Calu3 (cell line): ENCODE data around the gene ZNF697. TPM values are rescaled to one million over a fixed set of nuclear protein-coding genes. Genes with fewer than 3 reads are reported as not detected.

Experiments used
- BruUV-seq: library from RNA; stranded (reverse); fragments of 400-500 nt; replicated peaks from 2 replicates; lab custom pipeline; 2021; lab: Mats Ljungman, UMichigan
- CTCF ChIA-PET: fragments of 300-600 bp; sonication (Branson Sonifier 250); formaldehyde crosslinking; loops from one replicate; lab custom pipeline; 2022; ENCODE audit warnings: antibody characterized with exemption; lab: Charles Lee
- DNase-seq: peaks from one replicate; pipeline ENCODE4 v3.0.0; 2022
- H3K27ac Mint-ChIP-seq: one replicate; pipeline ENCODE4 v1.8.0; 2022; ENCODE audit warnings: mixed read lengths; ENCODE audit not compliant: unreplicated experiment
- H3K27me3 Mint-ChIP-seq: one replicate; pipeline ENCODE4 v1.8.0; 2022; ENCODE audit warnings: mixed read lengths; ENCODE audit not compliant: unreplicated experiment
- H3K36me3 Mint-ChIP-seq: one replicate; pipeline ENCODE4 v1.8.0; 2022; ENCODE audit warnings: mild to moderate bottlenecking, moderate library complexity, mixed read lengths; ENCODE audit not compliant: insufficient read depth, unreplicated experiment
- H3K4me1 Mint-ChIP-seq: one replicate; pipeline ENCODE4 v1.8.0; 2022; ENCODE audit warnings: mild to moderate bottlenecking, low read depth, mixed read lengths; ENCODE audit not compliant: unreplicated experiment
- H3K4me3 Mint-ChIP-seq: one replicate; pipeline ENCODE4 v1.8.0; 2022; ENCODE audit warnings: mild to moderate bottlenecking, low read depth, moderate library complexity, mixed read lengths; ENCODE audit not compliant: unreplicated experiment
- H3K9me3 Mint-ChIP-seq: one replicate; pipeline ENCODE4 v1.8.0; 2022; ENCODE audit warnings: low read depth, mixed read lengths; ENCODE audit not compliant: unreplicated experiment
- CTCF ChIP-seq: fragments of 200-600 bp; IDR thresholded peaks from one replicate; pipeline ENCODE4 v1.8.0; 2022; ENCODE audit warnings: antibody characterized with exemption; ENCODE audit not compliant: unreplicated experiment
- intact Hi-C: fragments of 100-400 bp; cut with micrococcal nuclease; formaldehyde crosslinking; loops from one replicate; pipeline ENCODE4 v1.10.0; 2022; ENCODE audit not compliant: unreplicated experiment
- total RNA-seq: library from RNA; stranded (reverse); gene quantifications from 2 replicates; pipeline ENCODE4 v1.2.3, GENCODE V29; 2022

ZNF697 gene
- total RNA-seq, 1 experiment from 2014 or later = 4.8 TPM

- intact Hi-C loops = no loop called here
- peaks cover 8% of the 10 kb centered on the region for H3K27me3 Mint-ChIP-seq
- H3K9me3 Mint-ChIP-seq = no peaks in the 10 kb centered on the region
- H3K27ac Mint-ChIP-seq = no peak overlapping the region
- BruUV-seq = no TSS peak
- CTCF ChIA-PET = no interaction called here
- no peak overlapping the region for H3K4me3 Mint-ChIP-seq
- no peak for DNase-seq
- H3K36me3 Mint-ChIP-seq = peaks cover 17% of the 10 kb centered on the region
- TF ChIP-seq CTCF = no peak
- H3K4me1 Mint-ChIP-seq = no peaks in the 10 kb centered on the region
These were observed 4.5 kb upstream of the ZNF697 start for GRCh38 chr1:119652587-119652986.

GRCh38 chr1:119651641-119652040 lies 3.6 kb upstream of the ZNF697 start:
- TF ChIP-seq CTCF = no peak
- peaks cover 24% of the 10 kb centered on the region for H3K36me3 Mint-ChIP-seq
- H3K4me1 Mint-ChIP-seq = peaks cover 3% of the 10 kb centered on the region
- CTCF ChIA-PET = no interaction called here
- peaks cover 8% of the 10 kb centered on the region for H3K27me3 Mint-ChIP-seq
- H3K4me3 Mint-ChIP-seq = no peak overlapping the region
- H3K27ac Mint-ChIP-seq = no peak overlapping the region
- BruUV-seq = no TSS peak
- no peak for DNase-seq
- intact Hi-C loops = no loop called here
- H3K9me3 Mint-ChIP-seq = no peaks in the 10 kb centered on the region

GRCh38 chr1:119651133-119651532 lies 3.1 kb upstream of the ZNF697 start:
- intact Hi-C loops = no loop called here
- Mint-ChIP-seq H3K36me3 (peaks cover 24% of the 10 kb centered on the region), H3K27ac (no peak overlapping the region), H3K4me1 (peaks cover 8% of the 10 kb centered on the region), H3K27me3 (peaks cover 8% of the 10 kb centered on the region), H3K9me3 (no peaks in the 10 kb centered on the region), H3K4me3 (no peak overlapping the region)
- DNase-seq = no peak
- BruUV-seq = no TSS peak
- TF ChIP-seq CTCF = no peak
- CTCF ChIA-PET = no interaction called here

GRCh38 chr1:119648620-119649004 lies 546 bp upstream of the ZNF697 start:
- TF ChIP-seq CTCF = no peak
- intact Hi-C loops = loop anchor here (1.0 to 2.0 kb wide), 2 partner anchors 12 to 26 kb away; no protein-coding TSS in a partner anchor
- peak overlapping the region; percentile 74 for H3K27ac Mint-ChIP-seq

More at GRCh38 chr1:119648620-119649004, 546 bp upstream of the ZNF697 start:
- peaks cover 25% of the 10 kb centered on the region for H3K4me1 Mint-ChIP-seq
- H3K4me3 Mint-ChIP-seq = peak overlapping the region; percentile 98
- peaks cover 8% of the 10 kb centered on the region for H3K27me3 Mint-ChIP-seq
- BruUV-seq = no TSS peak
- H3K36me3 Mint-ChIP-seq = peaks cover 24% of the 10 kb centered on the region
- no peak for DNase-seq
- CTCF ChIA-PET = interaction anchor here (0.8 to 3.0 kb wide), 5 partner anchors 10 to 37 kb away, joined by 3 to 31 read pairs (median 4); no protein-coding TSS in a partner anchor
- H3K9me3 Mint-ChIP-seq = no peaks in the 10 kb centered on the region
